ENCODE data around the gene ALDH1L1.

DNA sequence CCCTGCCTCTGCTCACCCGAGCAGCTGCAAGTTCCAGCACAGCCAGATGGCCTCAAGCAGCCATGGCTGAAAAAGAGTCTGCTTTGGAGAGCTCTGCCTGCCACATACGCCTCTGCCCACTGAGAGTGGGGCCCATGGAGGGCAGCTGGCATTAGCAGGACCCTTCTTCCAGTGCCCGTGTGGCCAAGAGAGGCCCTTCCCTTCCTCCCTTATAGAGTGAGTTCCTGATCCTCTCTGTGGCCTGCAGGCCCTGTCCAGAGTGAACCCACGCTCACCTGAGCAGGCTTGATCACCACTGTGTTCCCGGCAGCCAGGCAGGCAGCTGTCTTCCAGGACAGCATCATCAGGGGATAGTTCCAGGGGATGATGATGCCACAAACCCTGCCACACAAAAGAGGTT lies 55.0 kb downstream of the ALDH1L1 start:
- TF ChIP-seq POLR2A (IDR thresholded peaks at IDR 0.05; ENCODE audit: extremely low read depth, insufficient read length) (no peak), CTCF (IDR thresholded peaks at IDR 0.05; ENCODE audit: low read depth, low read length) (no peak), MAX (IDR thresholded peaks at IDR 0.05; ENCODE audit: low read depth, low read length) (no peak), MYC (IDR thresholded peaks at IDR 0.05; ENCODE audit: low read depth, low read length) (no peak)

All from NB4 (cell line).